K562 (cell line): Measurements from ENCODE around the gene KYAT1. TPM values are rescaled to one million over a fixed set of nuclear protein-coding genes. Genes with fewer than 3 reads are reported as not detected.

Experiments
- ATAC-seq: fragments of 200-7000 bp; cut with Tn5 transposase; 3 replicates; pipeline ENCODE4 v1.9.1; 2020; ENCODE audit warnings: moderate library complexity
- BruUV-seq: library from RNA; stranded (reverse); fragments of 400-500 nt; replicated peaks from 2 replicates; lab custom pipeline; 2021; lab: Mats Ljungman, UMichigan
- CTCF ChIA-PET: fragments of 300-600 bp; formaldehyde crosslinking; extraction: SDS; loops from one replicate; lab custom pipeline; 2021; ENCODE audit warnings: low intra/inter-chr PET ratio; lab: Yijun Ruan, JAX
- POLR2A ChIA-PET: fragments of 300-600, 350-650 bp; sonication (Branson Sonifier 250); formaldehyde crosslinking; extraction: SDS; loops from one replicate; lab custom pipeline; 2021; ENCODE audit warnings: antibody characterized with exemption, inconsistent platforms; lab: Yijun Ruan, JAX
- DNase-seq, 4 experiments: peaks; one replicate each; pipeline versions ENCODE4 v3.0.0 to v3.0.0-alpha.2; 2011 to 2018; ENCODE audit warnings: low spot score in 3 of 4, mixed read lengths in 3 of 4; ENCODE audit errors: extremely low read depth in 1 of 4
- FAIRE-seq: peaks from 2 replicates; lab custom pipeline; 2011; peaks lifted over from hg19 to GRCh38; lab: Jason Lieb, UNC
- H2AFZ ChIP-seq: 2 replicates; pipeline ENCODE4 v1.6.0; 2011; ENCODE audit warnings: low read depth, low read length, control low read depth, inconsistent platforms
- H3K27ac ChIP-seq: fragments of 200-600 bp; 3 replicates; pipeline ENCODE4 v1.8.0; 2011; ENCODE audit warnings: low read depth, mild to moderate bottlenecking, control low read depth, inconsistent platforms, low read length, moderate library complexity, mixed read lengths; ENCODE audit errors: extremely low read depth
- H3K27me3 ChIP-seq, 2 experiments: fragments of 300-600 bp in 1 of 2; 2 replicates in 1 of 2; 3 replicates in 1 of 2; pipeline versions ENCODE4 v1.6.0 to v1.8.0; 2011; ENCODE audit warnings: inconsistent platforms in 2 of 2, low read length in 2 of 2, mild to moderate bottlenecking in 1 of 2, mixed read lengths in 1 of 2, moderate library complexity in 1 of 2; ENCODE audit not compliant: control insufficient read depth in 2 of 2, insufficient read depth in 2 of 2
- H3K36me3 ChIP-seq: fragments of 300-600 bp; 3 replicates; pipeline ENCODE4 v1.8.0; 2011; ENCODE audit warnings: mild to moderate bottlenecking, low read length, inconsistent platforms; ENCODE audit not compliant: control insufficient read depth, insufficient read depth
- H3K4me1 ChIP-seq, 2 experiments: fragments of 200-600 bp in 1 of 2; replicated peaks in 1 of 2; 2 replicates in 1 of 2; 3 replicates in 1 of 2; pipeline versions ENCODE4 v1.5.1 to v1.8.0; 2011; ENCODE audit warnings: inconsistent platforms in 2 of 2, low read length in 2 of 2, mild to moderate bottlenecking in 1 of 2, mixed read lengths in 1 of 2, moderate library complexity in 1 of 2; ENCODE audit not compliant: control insufficient read depth in 2 of 2, insufficient read depth in 2 of 2
- H3K4me2 ChIP-seq: 2 replicates; pipeline ENCODE4 v1.6.1; 2011; ENCODE audit warnings: low read length, control low read depth, inconsistent platforms, mixed read lengths; ENCODE audit not compliant: insufficient read depth
- H3K4me3 ChIP-seq: fragments of 200-600 bp; sonication (generic), shearing (Covaris generic); 2 replicates; pipeline ENCODE4 v1.5.1; 2016; ENCODE audit warnings: control low read depth, inconsistent platforms
- H3K79me2 ChIP-seq: fragments of 200-600 bp; 3 replicates; pipeline ENCODE4 v1.8.0; 2011; ENCODE audit warnings: low read length, inconsistent platforms; ENCODE audit not compliant: control insufficient read depth, insufficient read depth
- H3K9ac ChIP-seq, 2 experiments: 2 replicates each; pipeline versions ENCODE4 v1.6.0 to v1.6.1; 2011; ENCODE audit warnings: low read depth in 2 of 2, low read length in 2 of 2, control low read depth in 1 of 2, inconsistent platforms in 1 of 2, mild to moderate bottlenecking in 1 of 2, mixed read lengths in 1 of 2; ENCODE audit not compliant: insufficient read depth in 1 of 2
- H3K9me1 ChIP-seq: one replicate; pipeline ENCODE4 v1.6.0; 2011; ENCODE audit warnings: inconsistent platforms, mild to moderate bottlenecking, low read length, moderate library complexity; ENCODE audit not compliant: control insufficient read depth, insufficient read depth
- H3K9me3 ChIP-seq: replicated peaks from 2 replicates; pipeline ENCODE4 v1.5.1; 2011; ENCODE audit warnings: low read depth, low read length, inconsistent platforms; ENCODE audit not compliant: control insufficient read depth, insufficient read depth
- H4K20me1 ChIP-seq: replicated peaks from 2 replicates; pipeline ENCODE4 v1.6.1; 2011; ENCODE audit warnings: low read length, inconsistent platforms, mixed read lengths; ENCODE audit not compliant: control insufficient read depth, insufficient read depth
- ESRRB ChIP-seq: fragments of 250-450 bp; sonication (Bioruptor Pico); IDR thresholded peaks from 2 replicates; pipeline ENCODE4 v1.5.0; 2020; ENCODE audit warnings: mild to moderate bottlenecking, moderate library complexity, borderline replicate concordance
- EWSR1 ChIP-seq: fragments of 450-650 bp; IDR thresholded peaks from 2 replicates; pipeline ENCODE4 v1.6.1; 2018; ENCODE audit warnings: borderline replicate concordance, mild to moderate bottlenecking, low read depth, moderate library complexity; ENCODE audit not compliant: partially characterized antibody
- FOXA3 ChIP-seq, 2 experiments: fragments of 450-650 bp in 1 of 2; sonication (generic) in 1 of 2; formaldehyde crosslinking; IDR thresholded peaks in 1 of 2; conservative IDR thresholded peaks in 1 of 2; 2 replicates each; pipeline versions ENCODE4 v1.4.0 to v1.8.0; 2020 to 2022; ENCODE audit warnings: mild to moderate bottlenecking in 2 of 2, missing genetic modification reagents in 1 of 2
- FOXJ3 ChIP-seq: sonication (generic); formaldehyde crosslinking; IDR thresholded peaks from 2 replicates; pipeline ENCODE4 v1.4.0; 2020; ENCODE audit warnings: mild to moderate bottlenecking, missing genetic modification reagents
- NRF1 ChIP-seq, 2 experiments: fragments of 450-650 bp; IDR thresholded peaks in 1 of 2; conservative IDR thresholded peaks in 1 of 2; 2 replicates each; pipeline ENCODE4 v1.6.1; 2014; ENCODE audit warnings: mild to moderate bottlenecking in 2 of 2
- POLR2AphosphoS5 ChIP-seq: IDR thresholded peaks from 2 replicates; pipeline ENCODE4 v1.6.1; 2011; ENCODE audit warnings: mild to moderate bottlenecking, low read depth, low read length, moderate library complexity; ENCODE audit not compliant: control insufficient read depth, insufficient read depth
- SOX6 ChIP-seq: fragments of 450-650 bp; IDR thresholded peaks from 2 replicates; pipeline ENCODE4 v1.6.1; 2014; ENCODE audit warnings: mild to moderate bottlenecking
- ZNF174 ChIP-seq: fragments of 250-450 bp; sonication (Bioruptor Pico); IDR thresholded peaks from 2 replicates; pipeline ENCODE4 v1.4.0; 2020; ENCODE audit warnings: mild to moderate bottlenecking
- WGBS: fragments of 100-300 bp; shearing (Covaris generic); methylation state at CpG from one replicate; pipeline ENCODE4 v1.1.6; 2016; ENCODE audit warnings: low coverage, mixed read lengths; ENCODE audit not compliant: insufficient coverage; ENCODE audit errors: missing lambda C conversion rate; 5-methylcytosine and 5-hydroxymethylcytosine counted together
- in situ Hi-C: fragments of 300-500 bp; cut with MboI; formaldehyde crosslinking; loops from 4 replicates; pipeline ENCODE4 v1.15.0; 2018; ENCODE audit warnings: inconsistent platforms, mixed read lengths
- intact Hi-C: fragments of 100-400 bp; cut with micrococcal nuclease; formaldehyde crosslinking; loops from 2 replicates; pipeline ENCODE4 v1.14.2; 2022
- polyA plus RNA-seq, 8 experiments: library from polyadenylated mRNA; depleted of rRNA in 4 of 8; stranded (reverse) in 5 of 8; unstranded in 3 of 8; fragments of >200 nt; fragmentation: Nextera tagmentation in 2 of 8; fragmentation: Illumina TruSeq in 1 of 8; extraction: Ambion mirVana in 2 of 8; extraction: Trizol in 1 of 8; gene quantifications; 2 replicates each; pipeline versions ENCODE4 v1.2.1 to v1.2.3, GENCODE V29; 2011 to 2014; ENCODE audit warnings: inconsistent platforms in 1 of 8, missing spikeins in 1 of 8
- total RNA-seq, 7 experiments: library from RNA; depleted of rRNA in 6 of 7; stranded (reverse); fragments of >200 nt in 6 of 7; fragmentation: Illumina TruSeq in 2 of 7; extraction: Trizol in 2 of 7; gene quantifications; 2 replicates each; pipeline versions ENCODE4 v1.2.1 to v1.2.3, GENCODE V29; 2011 to 2021; ENCODE audit warnings: low replicate concordance in 1 of 7
- TF ChIP-seq, protein P1 (sequence below): fragments of 450-650 bp; IDR thresholded peaks from 2 replicates; pipeline ENCODE4 v1.6.1; 2018; ENCODE audit not compliant: partially characterized antibody
- TF ChIP-seq, protein P2 (sequence below), 2 experiments: fragments of 250-450 bp in 1 of 2; fragments of 450-650 bp in 1 of 2; sonication (Bioruptor Pico) in 1 of 2; IDR thresholded peaks; 2 replicates each; pipeline versions ENCODE4 v1.6.1 to v1.8.0; 2016 to 2021; ENCODE audit warnings: mild to moderate bottlenecking in 2 of 2, moderate library complexity in 2 of 2, missing compliant biosample characterization in 1 of 2, missing genetic modification characterization in 1 of 2
- TF ChIP-seq, protein P3 (sequence below): fragments of 450-650 bp; IDR thresholded peaks from 2 replicates; pipeline ENCODE4 v1.6.1; 2018; ENCODE audit warnings: mild to moderate bottlenecking, low read depth; ENCODE audit not compliant: partially characterized antibody
- TF ChIP-seq, protein P4 (sequence below): fragments of 150-350 bp; IDR thresholded peaks from 2 replicates; pipeline ENCODE4 v1.6.1; 2014; ENCODE audit warnings: low read depth, mild to moderate bottlenecking, low read length, borderline replicate concordance

Gene KYAT1
- total and polyA plus RNA-seq, 9 of the 15 experiments (the other 6 are each of a cell fraction or from before 2014, with no cell fraction given), result 6.4 to 16.8 (median 11.1) TPM

DNA sequence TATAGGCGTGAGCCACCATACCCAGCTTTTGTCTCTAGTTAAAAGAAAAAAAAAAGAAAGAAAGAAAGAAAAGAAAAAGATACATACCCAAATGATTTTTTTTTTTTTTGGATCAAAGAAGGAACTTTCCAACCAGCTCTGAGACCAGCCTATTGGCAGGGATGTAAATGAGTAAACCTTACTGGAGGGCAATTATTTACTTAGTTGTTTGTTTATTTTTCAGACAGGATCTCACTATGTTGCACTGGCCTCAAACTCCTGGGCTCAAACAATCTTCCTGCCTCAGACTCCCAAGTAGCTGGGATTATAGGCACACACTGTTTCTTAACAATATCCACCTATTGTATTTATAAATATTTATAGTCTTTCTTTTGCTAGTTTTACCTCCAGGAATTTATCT is 41.2 kb downstream of the KYAT1 start:
- no peak overlapping the region for H3K27ac ChIP-seq
- intact Hi-C loops, result no loop called here
- DNase-seq (no peak), FAIRE-seq (no peak), ATAC-seq (no peak)
- H3K4me1 ChIP-seq, result peaks cover 9% of the 10 kb centered on the region in 2 experiments; a peak in 4 of 5 replicates
- H3K9ac ChIP-seq, result no peak overlapping the region
- H2AFZ ChIP-seq, result no peak overlapping the region
- no TSS peak for BruUV-seq
- H3K4me3 ChIP-seq, result no peak overlapping the region
- CTCF ChIA-PET, result no interaction called here
- POLR2A ChIA-PET, result interaction anchor here (0.7 kb wide), 1 partner anchor 890 kb away, joined by 3 read pairs; no protein-coding TSS in a partner anchor
- in situ Hi-C loops, result no loop called here
- 100% methylated on average over 1 of the region's 1 CpG for WGBS
- no peaks in the 10 kb centered on the region for H4K20me1 ChIP-seq
- no peaks in the 10 kb centered on the region for H3K27me3 ChIP-seq
- no peak overlapping the region for H3K4me2 ChIP-seq
- no peaks in the 10 kb centered on the region for H3K79me2 ChIP-seq
- no peaks in the 10 kb centered on the region for H3K9me3 ChIP-seq
- peaks cover 15% of the 10 kb centered on the region for H3K36me3 ChIP-seq
- H3K9me1 ChIP-seq, result peaks cover 10% of the 10 kb centered on the region
- TF ChIP-seq EWSR1 (no peak), NRF1 (conservative IDR thresholded peaks at IDR 0.05 in 1 of 2, IDR thresholded peaks at IDR 0.05 in 1 of 2) (no peak), POLR2AphosphoS5 (no peak), ESRRB (no peak), FOXJ3 (CRISPR knock-in tag) (no peak), FOXA3 (CRISPR knock-in tag; conservative IDR thresholded peaks at IDR 0.05 in 1 of 2, IDR thresholded peaks at IDR 0.05 in 1 of 2) (no peak), SOX6 (no peak), ZNF174 (CRISPR knock-in tag) (no peak)
- TF ChIP-seq, protein P1, sequence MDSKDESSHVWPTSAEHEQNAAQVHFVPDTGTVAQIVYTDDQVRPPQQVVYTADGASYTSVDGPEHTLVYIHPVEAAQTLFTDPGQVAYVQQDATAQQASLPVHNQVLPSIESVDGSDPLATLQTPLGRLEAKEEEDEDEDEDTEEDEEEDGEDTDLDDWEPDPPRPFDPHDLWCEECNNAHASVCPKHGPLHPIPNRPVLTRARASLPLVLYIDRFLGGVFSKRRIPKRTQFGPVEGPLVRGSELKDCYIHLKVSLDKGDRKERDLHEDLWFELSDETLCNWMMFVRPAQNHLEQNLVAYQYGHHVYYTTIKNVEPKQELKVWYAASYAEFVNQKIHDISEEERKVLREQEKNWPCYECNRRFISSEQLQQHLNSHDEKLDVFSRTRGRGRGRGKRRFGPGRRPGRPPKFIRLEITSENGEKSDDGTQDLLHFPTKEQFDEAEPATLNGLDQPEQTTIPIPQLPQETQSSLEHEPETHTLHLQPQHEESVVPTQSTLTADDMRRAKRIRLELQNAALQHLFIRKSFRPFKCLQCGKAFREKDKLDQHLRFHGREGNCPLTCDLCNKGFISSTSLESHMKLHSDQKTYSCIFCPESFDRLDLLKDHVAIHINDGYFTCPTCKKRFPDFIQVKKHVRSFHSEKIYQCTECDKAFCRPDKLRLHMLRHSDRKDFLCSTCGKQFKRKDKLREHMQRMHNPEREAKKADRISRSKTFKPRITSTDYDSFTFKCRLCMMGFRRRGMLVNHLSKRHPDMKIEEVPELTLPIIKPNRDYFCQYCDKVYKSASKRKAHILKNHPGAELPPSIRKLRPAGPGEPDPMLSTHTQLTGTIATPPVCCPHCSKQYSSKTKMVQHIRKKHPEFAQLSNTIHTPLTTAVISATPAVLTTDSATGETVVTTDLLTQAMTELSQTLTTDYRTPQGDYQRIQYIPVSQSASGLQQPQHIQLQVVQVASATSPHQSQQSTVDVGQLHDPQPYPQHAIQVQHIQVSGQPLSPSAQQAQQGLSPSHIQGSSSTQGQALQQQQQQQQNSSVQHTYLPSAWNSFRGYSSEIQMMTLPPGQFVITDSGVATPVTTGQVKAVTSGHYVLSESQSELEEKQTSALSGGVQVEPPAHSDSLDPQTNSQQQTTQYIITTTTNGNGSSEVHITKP, result no peak
- TF ChIP-seq, protein P2, sequence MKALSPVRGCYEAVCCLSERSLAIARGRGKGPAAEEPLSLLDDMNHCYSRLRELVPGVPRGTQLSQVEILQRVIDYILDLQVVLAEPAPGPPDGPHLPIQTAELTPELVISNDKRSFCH (CRISPR knock-in tag; IDR thresholded peaks at IDR 0.05), result no peak
- TF ChIP-seq, protein P2 (tag; IDR thresholded peaks at IDR 0.05), result no peak
- TF ChIP-seq, protein P3, sequence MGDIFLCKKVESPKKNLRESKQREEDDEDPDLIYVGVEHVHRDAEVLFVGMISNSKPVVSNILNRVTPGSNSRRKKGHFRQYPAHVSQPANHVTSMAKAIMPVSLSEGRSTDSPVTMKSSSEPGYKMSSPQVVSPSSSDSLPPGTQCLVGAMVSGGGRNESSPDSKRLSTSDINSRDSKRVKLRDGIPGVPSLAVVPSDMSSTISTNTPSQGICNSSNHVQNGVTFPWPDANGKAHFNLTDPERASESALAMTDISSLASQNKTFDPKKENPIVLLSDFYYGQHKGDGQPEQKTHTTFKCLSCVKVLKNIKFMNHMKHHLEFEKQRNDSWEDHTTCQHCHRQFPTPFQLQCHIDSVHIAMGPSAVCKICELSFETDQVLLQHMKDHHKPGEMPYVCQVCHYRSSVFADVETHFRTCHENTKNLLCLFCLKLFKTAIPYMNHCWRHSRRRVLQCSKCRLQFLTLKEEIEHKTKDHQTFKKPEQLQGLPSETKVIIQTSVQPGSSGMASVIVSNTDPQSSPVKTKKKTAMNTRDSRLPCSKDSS, result no peak
- TF ChIP-seq, protein P4, sequence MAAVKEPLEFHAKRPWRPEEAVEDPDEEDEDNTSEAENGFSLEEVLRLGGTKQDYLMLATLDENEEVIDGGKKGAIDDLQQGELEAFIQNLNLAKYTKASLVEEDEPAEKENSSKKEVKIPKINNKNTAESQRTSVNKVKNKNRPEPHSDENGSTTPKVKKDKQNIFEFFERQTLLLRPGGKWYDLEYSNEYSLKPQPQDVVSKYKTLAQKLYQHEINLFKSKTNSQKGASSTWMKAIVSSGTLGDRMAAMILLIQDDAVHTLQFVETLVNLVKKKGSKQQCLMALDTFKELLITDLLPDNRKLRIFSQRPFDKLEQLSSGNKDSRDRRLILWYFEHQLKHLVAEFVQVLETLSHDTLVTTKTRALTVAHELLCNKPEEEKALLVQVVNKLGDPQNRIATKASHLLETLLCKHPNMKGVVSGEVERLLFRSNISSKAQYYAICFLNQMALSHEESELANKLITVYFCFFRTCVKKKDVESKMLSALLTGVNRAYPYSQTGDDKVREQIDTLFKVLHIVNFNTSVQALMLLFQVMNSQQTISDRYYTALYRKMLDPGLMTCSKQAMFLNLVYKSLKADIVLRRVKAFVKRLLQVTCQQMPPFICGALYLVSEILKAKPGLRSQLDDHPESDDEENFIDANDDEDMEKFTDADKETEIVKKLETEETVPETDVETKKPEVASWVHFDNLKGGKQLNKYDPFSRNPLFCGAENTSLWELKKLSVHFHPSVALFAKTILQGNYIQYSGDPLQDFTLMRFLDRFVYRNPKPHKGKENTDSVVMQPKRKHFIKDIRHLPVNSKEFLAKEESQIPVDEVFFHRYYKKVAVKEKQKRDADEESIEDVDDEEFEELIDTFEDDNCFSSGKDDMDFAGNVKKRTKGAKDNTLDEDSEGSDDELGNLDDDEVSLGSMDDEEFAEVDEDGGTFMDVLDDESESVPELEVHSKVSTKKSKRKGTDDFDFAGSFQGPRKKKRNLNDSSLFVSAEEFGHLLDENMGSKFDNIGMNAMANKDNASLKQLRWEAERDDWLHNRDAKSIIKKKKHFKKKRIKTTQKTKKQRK, result no peak
